Measurements from ENCODE around the gene RHOA.

GRCh38 chr3:49370585-49371290 lies 41.0 kb downstream of the RHOA start:
- TF ChIP-seq CTCF (IDR thresholded peaks at IDR 0.05; ENCODE audit: low read depth, low read length): no peak
- TF ChIP-seq POLR2A (IDR thresholded peaks at IDR 0.05; ENCODE audit: extremely low read depth, insufficient read length): no peak
